ENCODE data around the gene TMEM258. TPM values are rescaled to one million over a fixed set of nuclear protein-coding genes. Genes with fewer than 3 reads are reported as not detected.

TMEM258 gene
- total and polyA plus RNA-seq, 9 donors, result 124 to 196 (median 139) TPM

DNA sequence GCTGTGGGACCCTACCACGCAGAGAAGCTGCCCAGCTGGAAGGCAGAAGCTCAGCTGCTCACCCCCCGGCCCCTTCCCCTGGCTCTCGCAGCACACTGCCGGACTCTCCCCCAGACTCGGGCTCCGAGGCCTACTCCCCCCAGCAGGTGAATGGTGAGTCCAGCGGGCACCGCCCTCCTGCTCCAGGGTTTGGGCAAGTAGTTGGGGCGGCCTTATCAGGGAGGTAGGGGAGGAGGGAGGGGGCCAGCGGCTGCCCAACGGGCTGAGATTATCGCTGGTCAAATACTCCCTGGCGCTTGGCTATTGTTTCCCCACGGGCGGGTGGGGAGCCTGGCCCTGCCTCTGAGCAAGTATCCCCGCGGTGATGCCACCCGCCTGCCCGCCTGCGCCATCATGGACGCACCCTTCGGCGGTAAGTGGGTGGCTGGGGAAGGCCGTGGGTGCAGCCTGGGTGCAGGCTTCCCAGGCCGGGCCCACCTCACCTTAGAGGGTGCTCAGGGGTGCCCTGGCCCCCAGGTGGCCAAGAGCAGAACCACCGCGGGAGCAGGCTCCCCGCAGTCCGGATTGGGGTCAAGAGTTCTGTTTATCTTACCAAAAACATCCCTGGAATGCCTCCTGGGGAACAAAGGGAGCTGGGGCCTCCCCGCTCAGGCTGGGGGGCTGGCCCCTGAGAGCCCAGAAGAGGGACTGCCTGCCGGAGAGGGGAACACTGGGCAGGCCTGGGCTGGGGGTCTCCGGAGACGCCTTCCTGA, 23.1 kb downstream of the TMEM258 start:
- Histone ChIP-seq H3K9me3 (replicated peaks; ENCODE audit: control insufficient read depth, low read depth, low read length) (no peaks in the 10 kb centered on the region), H3K36me3 (ENCODE audit: control insufficient read depth, insufficient read depth, low read length) (no peaks in the 10 kb centered on the region), H3K4me1 (ENCODE audit: control insufficient read depth, insufficient read depth, low read length) (peaks cover 7% of the 10 kb centered on the region), H3K27ac (ENCODE audit: low read length) (no peak overlapping the region), H3K27me3 (ENCODE audit: control insufficient read depth, insufficient read depth, low read length) (peaks cover under 1% of the 10 kb centered on the region), H3K4me3 (ENCODE audit: low read length) (no peak overlapping the region)
- 73% methylated on average over 30 of the region's 33 CpGs for WGBS (ENCODE audit: insufficient coverage)
- no peak for DNase-seq

DNA sequence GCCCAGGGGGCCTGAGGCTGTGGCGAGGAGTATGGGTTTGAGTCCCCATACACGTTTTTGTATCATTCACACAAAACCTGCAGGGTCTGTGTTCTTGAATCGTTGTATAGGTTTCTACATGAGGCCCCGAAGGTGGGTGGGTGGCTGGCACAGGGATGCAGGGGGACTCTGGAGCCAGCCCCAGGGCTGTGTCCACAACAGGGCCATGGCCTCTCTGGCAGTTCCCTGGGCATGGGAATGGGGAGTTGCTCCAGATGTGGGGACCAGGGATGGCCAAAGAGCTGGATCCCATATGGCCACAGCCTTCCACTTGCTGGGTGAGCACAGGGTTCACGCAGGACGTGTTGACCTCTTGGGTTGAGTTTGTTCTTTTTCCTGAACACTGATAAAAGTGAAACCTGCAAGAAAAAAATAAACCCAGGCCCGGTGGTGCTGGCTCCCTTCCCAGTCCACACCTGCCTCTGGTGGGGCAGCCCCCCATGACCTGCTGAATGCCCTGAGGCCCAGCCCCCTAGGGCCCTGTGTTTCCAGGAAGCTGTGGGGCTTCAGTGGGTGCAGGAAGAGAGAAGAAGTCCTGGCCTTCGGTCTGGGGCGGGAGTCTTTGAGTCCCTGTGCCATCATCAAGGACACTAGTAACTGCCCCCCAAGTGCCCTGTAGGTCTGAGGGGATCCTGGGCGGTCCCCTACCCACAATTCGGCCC, 23.9 kb downstream of the TMEM258 start:
- DNase-seq, result no peak
- no peak overlapping the region for H3K4me3 ChIP-seq (ENCODE audit: low read length)
- H3K4me1 ChIP-seq (ENCODE audit: control insufficient read depth, insufficient read depth, low read length), result peaks cover 7% of the 10 kb centered on the region
- H3K27ac ChIP-seq (ENCODE audit: low read length), result no peak overlapping the region
- peaks cover 6% of the 10 kb centered on the region for H3K27me3 ChIP-seq (ENCODE audit: control insufficient read depth, insufficient read depth, low read length)
- H3K36me3 ChIP-seq (ENCODE audit: control insufficient read depth, insufficient read depth, low read length), result no peaks in the 10 kb centered on the region
- 62% methylated on average over 9 of the region's 11 CpGs for WGBS (ENCODE audit: insufficient coverage)
- no peaks in the 10 kb centered on the region for H3K9me3 ChIP-seq (replicated peaks; ENCODE audit: control insufficient read depth, low read depth, low read length)

DNA sequence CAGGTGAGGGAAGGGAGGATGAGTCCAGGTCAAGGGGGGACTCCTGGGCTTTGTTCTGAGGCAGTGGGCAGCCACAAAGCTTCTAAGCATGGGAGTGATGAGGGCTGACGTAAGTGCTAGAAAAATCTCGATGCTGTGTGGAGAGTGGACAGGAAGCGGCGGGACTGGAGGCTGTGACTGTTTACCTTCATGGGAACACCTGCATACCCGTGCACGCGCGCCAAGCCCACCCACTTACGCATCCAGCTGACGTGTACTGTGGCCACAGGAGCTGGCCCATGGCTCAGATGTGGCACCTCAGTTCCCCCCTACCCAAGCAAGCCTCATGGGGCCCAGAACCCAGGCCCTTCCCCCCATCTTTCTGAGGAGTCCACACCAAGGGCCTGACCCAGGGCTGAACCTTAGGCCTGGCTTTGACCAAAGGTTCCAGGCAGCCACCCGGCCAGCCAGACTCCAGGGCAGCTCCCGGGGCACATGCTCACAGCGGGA, 26.0 kb downstream of the TMEM258 start:
- H3K4me1 ChIP-seq (ENCODE audit: control insufficient read depth, insufficient read depth, low read length), result peaks cover 6% of the 10 kb centered on the region
- no peaks in the 10 kb centered on the region for H3K9me3 ChIP-seq (replicated peaks; ENCODE audit: control insufficient read depth, low read depth, low read length)
- H3K27ac ChIP-seq (ENCODE audit: low read length), result no peak overlapping the region
- H3K27me3 ChIP-seq (ENCODE audit: control insufficient read depth, insufficient read depth, low read length), result peaks cover 21% of the 10 kb centered on the region
- WGBS (ENCODE audit: insufficient coverage), result 67% methylated on average over 12 of the region's 13 CpGs
- no peak overlapping the region for H3K4me3 ChIP-seq (ENCODE audit: low read length)
- no peak for DNase-seq
- H3K36me3 ChIP-seq (ENCODE audit: control insufficient read depth, insufficient read depth, low read length), result no peaks in the 10 kb centered on the region

DNA sequence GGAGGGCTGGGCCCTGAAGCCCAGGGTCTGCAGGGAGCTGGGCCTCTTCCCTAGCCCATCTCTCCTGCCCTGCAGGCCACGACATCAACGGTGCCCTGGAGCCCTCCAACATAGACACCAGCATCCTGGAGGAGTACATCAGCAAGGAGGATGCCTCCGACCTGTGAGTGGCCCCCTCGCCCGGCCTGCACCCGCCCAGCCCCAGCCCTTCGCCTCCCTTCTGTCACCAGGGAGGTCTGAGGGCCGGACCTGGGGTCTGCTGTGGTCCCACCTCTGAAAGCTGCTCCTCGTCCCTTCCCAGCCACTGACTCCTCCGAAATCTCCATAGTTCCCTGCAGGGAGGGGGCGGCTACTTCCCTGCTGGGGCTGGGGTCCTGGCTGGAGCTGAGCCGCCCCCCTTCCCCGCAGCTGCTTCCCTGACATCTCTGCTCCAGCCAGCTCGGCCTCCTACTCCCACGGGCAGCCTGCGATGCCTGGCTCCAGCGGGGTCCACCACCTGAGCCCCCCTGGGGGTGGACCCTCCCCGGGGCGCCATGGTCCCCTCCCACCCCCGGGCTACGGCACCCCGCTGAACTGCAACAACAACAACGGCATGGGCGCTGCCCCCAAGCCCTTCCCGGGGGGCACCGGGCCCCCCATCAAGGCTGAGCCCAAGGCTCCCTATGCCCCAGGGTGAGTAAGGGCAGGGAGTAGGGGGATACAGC, 26.7 kb downstream of the TMEM258 start:
- Histone ChIP-seq H3K4me1 (ENCODE audit: control insufficient read depth, insufficient read depth, low read length) (peaks cover 8% of the 10 kb centered on the region), H3K36me3 (ENCODE audit: control insufficient read depth, insufficient read depth, low read length) (no peaks in the 10 kb centered on the region), H3K27me3 (ENCODE audit: control insufficient read depth, insufficient read depth, low read length) (peaks cover 23% of the 10 kb centered on the region), H3K4me3 (ENCODE audit: low read length) (no peak overlapping the region), H3K9me3 (replicated peaks; ENCODE audit: control insufficient read depth, low read depth, low read length) (no peaks in the 10 kb centered on the region), H3K27ac (ENCODE audit: low read length) (no peak overlapping the region)
- 68% methylated on average over 21 of the region's 26 CpGs for WGBS (ENCODE audit: insufficient coverage)
- DNase-seq, result no peak

DNA sequence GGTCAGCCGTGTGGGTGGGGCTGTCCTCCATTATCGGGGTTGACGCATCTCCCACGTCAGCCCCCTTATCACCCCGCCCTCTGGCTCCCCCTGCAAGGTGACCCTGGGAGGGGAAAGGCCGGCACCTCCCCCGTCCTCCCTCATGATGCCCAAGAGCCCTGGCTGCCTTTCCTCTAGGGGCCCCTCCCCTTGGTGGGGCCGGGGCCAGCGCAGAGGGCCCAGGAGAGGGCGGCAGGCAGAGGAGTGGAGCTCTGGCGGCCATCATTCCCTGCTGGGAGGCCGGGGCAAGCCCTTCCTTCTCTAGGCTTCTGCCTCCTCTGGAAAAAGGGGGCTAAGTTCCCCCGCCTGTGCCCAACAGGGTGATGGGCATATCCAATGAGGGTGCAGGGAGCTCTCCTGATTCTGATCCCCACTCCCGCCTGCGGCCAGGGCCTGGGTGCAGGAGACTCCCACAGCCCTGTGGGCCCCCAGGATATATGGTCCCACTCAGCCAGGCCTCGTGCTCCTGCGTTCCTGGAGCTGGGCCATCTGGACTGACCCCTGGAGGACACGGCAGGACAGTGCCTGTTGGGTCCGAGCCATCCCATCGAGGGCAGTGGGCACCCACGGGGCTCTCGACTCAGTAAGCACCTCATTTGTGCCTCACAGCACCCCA, 27.7 kb downstream of the TMEM258 start:
- DNase-seq, result no peak
- H3K4me3 ChIP-seq (ENCODE audit: low read length), result no peak overlapping the region
- H3K27me3 ChIP-seq (ENCODE audit: control insufficient read depth, insufficient read depth, low read length), result peaks cover 23% of the 10 kb centered on the region
- H3K9me3 ChIP-seq (replicated peaks; ENCODE audit: control insufficient read depth, low read depth, low read length), result no peaks in the 10 kb centered on the region
- H3K27ac ChIP-seq (ENCODE audit: low read length), result no peak overlapping the region
- WGBS (ENCODE audit: insufficient coverage), result 49% methylated on average over 15 of the region's 22 CpGs
- H3K4me1 ChIP-seq (ENCODE audit: control insufficient read depth, insufficient read depth, low read length), result peaks cover 8% of the 10 kb centered on the region
- H3K36me3 ChIP-seq (ENCODE audit: control insufficient read depth, insufficient read depth, low read length), result no peaks in the 10 kb centered on the region

DNA sequence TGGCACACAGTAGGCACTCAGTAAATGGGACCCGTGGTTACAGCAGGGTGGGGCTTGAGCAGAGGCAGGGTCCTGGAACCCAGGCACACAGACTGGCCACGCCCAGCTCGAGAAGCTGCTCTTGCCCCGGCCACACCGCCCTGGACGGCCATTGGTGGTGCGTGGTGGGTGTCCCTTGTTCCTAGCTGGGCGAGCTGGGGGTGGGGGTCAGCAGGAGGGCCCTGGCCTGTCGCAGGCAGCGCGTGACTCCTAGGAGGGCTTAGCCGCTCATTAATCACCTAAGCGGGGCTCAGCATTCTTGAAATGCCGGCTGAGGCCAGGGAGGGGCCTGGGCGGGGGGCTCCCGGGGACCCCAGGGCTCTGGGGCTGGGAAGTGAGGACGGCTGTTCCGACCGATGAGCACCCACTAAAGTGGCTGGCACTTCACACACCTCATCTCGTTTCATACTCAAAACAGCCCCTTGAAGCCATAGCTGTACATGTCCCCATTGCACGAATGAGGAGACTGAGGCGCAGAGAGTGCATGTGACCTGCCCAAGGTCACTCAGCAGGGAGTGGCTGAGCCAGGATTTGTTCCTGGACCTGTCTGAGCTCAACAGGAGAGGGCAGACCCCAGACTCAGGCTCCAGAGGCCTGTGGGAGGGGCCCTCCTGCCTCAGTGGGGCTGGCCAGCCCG, 28.3 kb downstream of the TMEM258 start:
- Histone ChIP-seq H3K4me1 (ENCODE audit: control insufficient read depth, insufficient read depth, low read length) (peaks cover 8% of the 10 kb centered on the region), H3K9me3 (replicated peaks; ENCODE audit: control insufficient read depth, low read depth, low read length) (no peaks in the 10 kb centered on the region), H3K36me3 (ENCODE audit: control insufficient read depth, insufficient read depth, low read length) (no peaks in the 10 kb centered on the region), H3K27me3 (ENCODE audit: control insufficient read depth, insufficient read depth, low read length) (peaks cover 23% of the 10 kb centered on the region), H3K4me3 (ENCODE audit: low read length) (no peak overlapping the region), H3K27ac (ENCODE audit: low read length) (no peak overlapping the region)
- whole genome bisulfite sequencing (ENCODE audit: insufficient coverage), result 60% methylated on average over 22 of the region's 23 CpGs
- no peak for DNase-seq

DNA sequence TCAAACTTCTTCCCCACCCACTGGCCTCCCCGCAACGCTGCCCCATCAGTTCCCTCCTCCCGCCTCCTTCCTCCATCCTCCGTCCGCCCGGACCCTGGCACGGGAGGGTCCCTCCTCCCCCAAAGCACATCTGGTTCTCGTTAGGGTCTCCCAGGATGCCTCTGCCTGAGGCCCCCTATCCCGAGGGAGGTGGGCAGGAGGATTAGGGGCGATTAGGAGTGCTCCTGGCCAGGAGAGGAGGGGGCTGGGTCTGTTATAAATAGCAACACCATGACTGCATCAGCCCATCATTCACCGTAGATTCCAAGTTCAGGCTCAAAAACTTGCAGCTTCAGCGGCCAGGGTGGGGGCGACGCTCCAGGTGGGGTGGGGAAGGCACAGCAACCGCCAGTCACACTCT, 29.6 kb downstream of the TMEM258 start:
- no peak overlapping the region for H3K4me3 ChIP-seq (ENCODE audit: low read length)
- H3K27ac ChIP-seq (ENCODE audit: low read length), result no peak overlapping the region
- WGBS (ENCODE audit: insufficient coverage), result 20% methylated on average over 2 of the region's 15 CpGs
- H3K36me3 ChIP-seq (ENCODE audit: control insufficient read depth, insufficient read depth, low read length), result no peaks in the 10 kb centered on the region
- peak; percentile 50 for DNase-seq
- H3K27me3 ChIP-seq (ENCODE audit: control insufficient read depth, insufficient read depth, low read length), result peaks cover 23% of the 10 kb centered on the region
- no peaks in the 10 kb centered on the region for H3K9me3 ChIP-seq (replicated peaks; ENCODE audit: control insufficient read depth, low read depth, low read length)
- H3K4me1 ChIP-seq (ENCODE audit: control insufficient read depth, insufficient read depth, low read length), result peaks cover 8% of the 10 kb centered on the region

DNA sequence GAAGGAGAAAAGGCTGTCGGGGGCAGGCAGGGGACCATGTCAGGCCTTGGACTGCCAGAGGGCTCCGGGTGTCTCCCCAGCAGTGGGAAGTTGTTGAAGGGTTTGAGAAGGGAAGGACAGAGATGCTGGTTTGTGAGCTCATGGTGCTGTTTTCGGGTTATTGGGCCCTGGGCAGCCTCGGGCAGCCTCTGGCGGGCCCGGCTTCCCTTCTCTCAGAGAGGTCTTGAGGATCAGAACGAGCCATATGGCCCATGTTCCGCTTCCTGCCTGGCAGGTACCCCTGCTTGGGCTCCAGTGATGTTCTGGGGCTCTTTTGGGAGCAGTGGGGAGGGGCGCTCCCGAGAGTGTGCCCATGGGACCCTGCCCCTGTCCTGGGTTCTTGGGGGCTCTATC, 30.2 kb downstream of the TMEM258 start:
- 58% methylated on average over 6 of the region's 10 CpGs for WGBS (ENCODE audit: insufficient coverage)
- Histone ChIP-seq H3K27me3 (ENCODE audit: control insufficient read depth, insufficient read depth, low read length) (peaks cover 23% of the 10 kb centered on the region), H3K27ac (ENCODE audit: low read length) (no peak overlapping the region), H3K4me1 (ENCODE audit: control insufficient read depth, insufficient read depth, low read length) (peaks cover 8% of the 10 kb centered on the region), H3K36me3 (ENCODE audit: control insufficient read depth, insufficient read depth, low read length) (no peaks in the 10 kb centered on the region), H3K9me3 (replicated peaks; ENCODE audit: control insufficient read depth, low read depth, low read length) (no peaks in the 10 kb centered on the region), H3K4me3 (ENCODE audit: low read length) (no peak overlapping the region)
- DNase-seq, result no peak

DNA sequence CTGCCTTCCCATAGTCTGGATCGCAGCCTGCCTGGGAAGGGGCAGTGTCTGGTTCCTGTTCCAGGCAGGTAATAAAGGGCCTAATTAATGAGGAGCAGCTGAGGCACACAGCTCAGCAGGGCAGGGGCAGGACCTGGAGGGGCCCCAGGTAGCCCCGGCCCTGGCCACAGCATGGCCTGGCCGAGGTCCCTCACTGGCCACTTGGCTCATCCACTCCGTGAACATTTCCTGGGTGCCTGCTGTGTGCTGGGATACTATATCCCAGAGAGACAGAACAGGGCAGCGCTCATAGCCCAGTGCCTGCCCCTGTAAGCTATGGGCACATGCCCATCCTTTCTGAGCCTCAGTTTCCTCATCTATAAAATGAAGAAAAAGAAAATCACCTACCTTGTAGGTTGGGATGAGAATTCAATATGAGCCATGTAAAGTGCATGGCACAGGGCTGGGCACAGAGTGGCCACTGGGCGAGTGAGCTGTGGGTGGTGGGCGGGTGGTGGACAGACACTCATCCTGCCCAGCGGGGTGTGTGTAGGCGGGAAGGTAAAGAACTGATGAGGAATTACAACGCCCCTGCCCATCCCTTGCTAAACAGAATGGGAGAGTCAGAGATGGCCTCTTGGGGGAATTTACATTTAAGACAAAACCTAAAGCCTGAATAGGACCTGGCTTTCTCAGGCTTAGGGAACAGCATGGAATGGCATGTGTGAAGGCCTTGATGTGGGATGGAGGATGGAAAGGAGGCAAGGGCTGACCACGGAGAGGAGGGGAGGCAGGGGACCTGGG, 30.8 kb downstream of the TMEM258 start:
- Histone ChIP-seq H3K4me1 (ENCODE audit: control insufficient read depth, insufficient read depth, low read length) (peaks cover 8% of the 10 kb centered on the region), H3K4me3 (ENCODE audit: low read length) (no peak overlapping the region), H3K9me3 (replicated peaks; ENCODE audit: control insufficient read depth, low read depth, low read length) (no peaks in the 10 kb centered on the region), H3K27ac (ENCODE audit: low read length) (no peak overlapping the region), H3K36me3 (ENCODE audit: control insufficient read depth, insufficient read depth, low read length) (no peaks in the 10 kb centered on the region), H3K27me3 (ENCODE audit: control insufficient read depth, insufficient read depth, low read length) (peaks cover 23% of the 10 kb centered on the region)
- DNase-seq, result no peak
- WGBS (ENCODE audit: insufficient coverage), result 48% methylated on average over 5 of the region's 11 CpGs

All from muscle of leg (tissue), 11 donors.